HG03558 (cell line): Measurements from ENCODE around the gene ACSF3.

Experiments
- ATAC-seq: cut with Tn5 transposase; IDR thresholded peaks from one replicate; pipeline ENCODE4 v1.9.1; 2021; ENCODE audit warnings: moderate number of reproducible peaks; ENCODE audit not compliant: unreplicated experiment; ENCODE audit errors: extremely low read depth

Gene ACSF3

DNA sequence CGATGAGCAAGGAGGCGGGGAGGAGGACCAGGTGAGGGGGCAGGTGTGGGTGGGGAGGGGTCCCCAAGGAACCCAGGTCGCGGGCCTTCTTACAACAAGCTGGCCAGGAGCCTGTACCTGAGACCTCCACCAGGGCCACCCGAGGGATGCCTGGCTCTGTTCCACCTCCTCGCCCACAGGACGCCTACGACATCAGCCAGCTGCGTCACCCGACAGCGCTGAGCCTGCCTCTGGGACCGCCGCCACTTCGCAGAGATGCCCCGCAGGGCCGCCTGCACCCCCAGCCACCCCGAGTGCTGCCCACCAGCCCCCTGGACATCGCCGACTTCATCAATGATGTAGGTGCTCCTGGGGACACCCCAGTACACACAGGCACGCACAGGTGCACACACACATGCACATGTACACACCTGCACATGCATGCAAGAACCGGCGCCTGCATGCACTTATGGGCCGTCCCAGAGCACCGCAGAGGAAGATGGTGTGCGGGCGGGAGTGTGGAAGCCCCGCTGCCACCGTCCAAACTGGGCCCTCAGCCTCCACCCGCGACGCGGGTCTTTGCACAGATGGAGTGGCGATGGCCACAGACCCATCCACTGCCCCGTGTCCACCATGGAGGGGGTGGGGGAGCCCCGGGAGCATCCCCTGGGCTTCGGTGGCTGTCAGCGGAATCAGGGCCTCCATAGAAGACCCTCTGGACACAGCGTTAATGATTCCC lies 100.1 kb downstream of the ACSF3 start:
- no peak for ATAC-seq

DNA sequence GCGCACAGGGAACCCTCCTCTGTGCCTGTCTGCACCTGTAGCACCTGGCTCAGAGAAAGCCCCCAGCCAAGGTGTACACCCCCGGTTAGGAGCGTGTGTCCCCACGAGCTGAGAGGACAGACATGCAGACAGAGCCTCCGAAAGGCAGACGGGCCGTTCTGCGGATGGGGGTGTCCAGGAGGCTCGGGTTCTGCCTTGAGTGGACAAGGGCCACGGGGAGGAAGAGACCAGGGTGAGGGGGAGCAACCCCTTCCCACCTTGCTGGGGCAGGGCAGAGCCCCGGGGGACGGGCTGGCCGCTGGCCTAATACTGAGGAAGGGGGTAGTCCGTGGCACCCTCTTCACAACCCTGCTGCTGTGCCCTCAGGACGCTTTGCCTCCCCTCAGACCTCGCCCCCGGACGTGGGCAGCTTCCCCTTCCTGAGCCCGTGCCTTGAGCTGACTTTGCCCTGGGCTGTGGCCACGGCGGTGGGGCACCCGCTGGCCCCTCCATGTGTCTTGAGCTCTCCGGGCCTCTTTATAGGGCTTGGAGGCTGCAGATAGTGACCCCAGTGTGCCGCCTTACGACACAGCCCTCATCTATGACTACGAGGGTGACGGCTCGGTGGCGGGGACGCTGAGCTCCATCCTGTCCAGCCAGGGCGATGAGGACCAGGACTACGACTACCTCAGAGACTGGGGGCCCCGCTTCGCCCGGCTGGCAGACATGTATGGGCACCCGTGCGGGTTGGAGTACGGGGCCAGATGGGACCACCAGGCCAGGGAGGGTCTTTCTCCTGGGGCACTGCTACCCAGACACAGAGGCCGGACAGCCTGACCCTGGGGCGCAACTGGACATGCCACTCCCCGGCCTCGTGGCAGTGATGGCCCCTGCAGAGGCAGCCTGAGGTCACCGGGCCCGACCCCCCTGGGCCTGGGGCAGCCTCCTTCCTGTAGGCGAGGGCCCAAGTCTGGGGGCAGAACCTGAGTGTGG lies 101.0 kb downstream of the ACSF3 start:
- no peak for ATAC-seq

DNA sequence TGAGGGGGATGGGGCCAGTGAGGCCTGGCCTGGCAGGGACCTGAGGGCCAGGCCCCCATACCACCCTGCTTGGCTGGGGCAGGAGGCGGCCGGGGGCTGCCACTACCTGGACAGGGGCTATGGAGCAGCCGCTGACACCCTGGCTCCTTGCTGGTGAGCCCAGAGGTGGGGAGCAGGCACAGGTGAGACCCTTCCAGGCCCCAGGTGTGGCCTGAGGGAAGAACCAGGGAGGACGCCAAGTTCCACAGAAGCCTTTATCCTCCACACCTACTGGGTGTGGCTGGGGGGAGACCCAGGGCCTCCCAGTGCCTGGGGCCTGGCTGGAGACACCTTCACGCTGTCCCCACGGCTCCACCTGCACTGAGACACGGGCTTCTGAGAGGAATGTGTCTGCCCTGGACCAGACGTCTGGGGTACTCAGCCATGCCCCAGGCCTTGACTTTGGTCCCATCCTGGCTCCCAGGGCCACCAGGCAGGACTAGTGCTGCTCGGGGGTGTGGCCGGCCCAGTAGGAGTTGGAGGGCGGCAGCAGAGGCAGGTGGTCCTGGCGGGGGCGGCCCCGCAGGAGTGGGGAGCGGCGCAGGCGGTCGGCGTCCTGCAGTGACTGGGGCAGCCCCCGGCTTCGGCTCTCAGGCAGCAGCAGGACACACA lies 102.0 kb downstream of the ACSF3 start:
- no peak for ATAC-seq

DNA sequence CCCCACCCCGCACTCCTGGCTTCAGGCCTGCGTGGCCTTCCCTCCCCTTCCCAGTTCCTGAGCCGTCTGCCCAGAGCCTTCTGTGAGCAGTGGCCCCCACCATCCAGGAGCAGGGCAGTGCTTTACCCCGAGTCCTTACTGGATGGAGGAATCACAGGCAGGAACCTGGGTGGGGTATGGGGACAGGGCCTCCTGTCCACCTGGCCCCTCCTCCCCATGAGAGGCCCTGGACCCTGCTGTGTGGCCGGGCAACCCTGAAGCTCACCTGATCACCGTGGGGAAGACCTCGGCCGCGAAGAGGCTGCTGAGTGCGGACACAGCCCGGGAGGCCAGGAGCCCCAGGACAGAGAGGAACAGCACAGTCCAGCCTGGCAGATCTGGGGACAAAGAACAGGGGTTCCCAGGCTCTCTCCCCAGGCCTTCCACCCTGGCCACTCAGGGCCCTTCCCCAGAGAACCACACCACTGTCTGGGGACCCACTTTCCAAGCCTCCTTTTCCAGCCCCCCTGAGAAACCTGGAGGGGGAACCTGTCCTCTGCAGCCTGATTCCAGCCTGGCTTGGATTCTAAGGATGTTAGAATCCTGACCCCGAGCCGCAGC lies 103.5 kb downstream of the ACSF3 start:
- ATAC-seq: no peak

DNA sequence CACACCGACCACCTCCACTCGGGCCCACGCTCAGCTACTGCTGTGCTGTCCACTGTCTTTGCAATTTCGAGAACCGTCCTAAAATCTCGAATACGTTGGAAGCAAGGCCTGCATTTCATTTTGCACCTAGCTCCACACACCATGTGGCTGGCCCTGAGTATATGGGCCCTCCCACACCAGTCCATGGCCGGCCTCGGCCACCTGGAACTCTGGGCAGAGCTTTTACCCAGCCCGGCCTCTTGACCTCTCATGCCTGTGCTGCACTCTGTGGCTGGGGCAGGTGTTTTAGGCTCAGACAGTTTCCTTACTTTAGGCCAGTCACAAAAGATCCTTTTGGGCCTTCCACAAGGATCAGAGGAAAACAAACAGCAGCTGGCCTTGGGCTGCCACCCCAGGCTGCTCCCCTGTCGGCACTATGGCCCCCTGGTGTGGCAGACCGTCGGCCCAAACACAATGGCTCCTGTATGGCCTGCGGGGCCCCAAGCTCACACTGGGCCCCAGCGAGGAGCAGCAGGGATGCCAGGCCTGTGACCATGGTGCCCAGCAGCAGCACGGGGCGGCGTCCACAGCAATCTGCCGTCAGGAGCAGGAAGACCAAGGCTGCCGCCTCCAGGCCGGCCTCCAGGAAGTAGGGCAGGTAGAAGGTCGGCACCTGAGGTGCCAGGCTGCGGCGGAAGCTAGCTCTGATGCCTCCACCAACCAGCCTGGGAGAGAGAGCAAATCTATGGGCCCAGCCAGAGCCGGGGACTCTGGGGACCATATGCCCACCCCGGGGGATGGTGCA lies 104.2 kb downstream of the ACSF3 start:
- ATAC-seq: no peak

DNA sequence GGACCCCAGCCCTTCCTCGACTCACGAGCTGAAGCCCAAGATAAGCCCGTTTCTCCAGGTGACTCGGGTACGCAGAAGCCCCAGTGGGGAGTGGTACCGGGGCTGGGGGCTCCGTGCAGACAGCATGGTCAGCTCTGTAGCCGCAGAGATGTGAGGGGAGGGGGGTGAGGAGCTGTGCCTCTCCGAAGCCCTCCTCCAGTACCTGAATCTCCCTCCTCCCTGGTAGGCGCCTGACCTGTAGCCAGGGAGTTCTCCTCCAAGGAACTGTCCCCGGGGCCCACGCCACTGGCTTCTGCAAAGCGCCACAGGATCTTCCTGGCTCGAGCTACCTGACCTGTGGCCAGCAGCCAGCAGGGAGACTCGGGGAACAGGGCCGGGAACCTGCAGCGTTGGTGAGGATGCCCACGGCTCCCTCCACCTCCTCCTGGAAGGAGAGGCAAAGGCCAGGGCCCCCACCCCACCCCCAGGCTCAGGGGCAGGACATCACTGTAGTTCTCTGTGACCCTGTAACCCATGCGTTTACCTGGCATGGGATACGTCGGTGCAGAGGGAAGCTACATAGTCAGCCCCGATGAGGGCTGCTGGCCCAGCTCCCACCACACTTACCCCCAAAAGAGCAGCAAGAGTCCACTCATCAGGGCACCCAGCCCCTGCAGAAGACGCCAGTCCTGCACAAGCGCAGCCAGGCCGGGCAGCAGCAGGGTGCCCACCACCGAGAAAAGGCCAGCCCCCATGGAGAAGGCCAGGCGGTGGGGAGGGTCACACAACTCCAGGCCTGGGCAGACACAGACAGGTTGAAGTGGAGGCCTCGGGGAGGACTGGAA lies 105.0 kb downstream of the ACSF3 start:
- no peak for ATAC-seq

DNA sequence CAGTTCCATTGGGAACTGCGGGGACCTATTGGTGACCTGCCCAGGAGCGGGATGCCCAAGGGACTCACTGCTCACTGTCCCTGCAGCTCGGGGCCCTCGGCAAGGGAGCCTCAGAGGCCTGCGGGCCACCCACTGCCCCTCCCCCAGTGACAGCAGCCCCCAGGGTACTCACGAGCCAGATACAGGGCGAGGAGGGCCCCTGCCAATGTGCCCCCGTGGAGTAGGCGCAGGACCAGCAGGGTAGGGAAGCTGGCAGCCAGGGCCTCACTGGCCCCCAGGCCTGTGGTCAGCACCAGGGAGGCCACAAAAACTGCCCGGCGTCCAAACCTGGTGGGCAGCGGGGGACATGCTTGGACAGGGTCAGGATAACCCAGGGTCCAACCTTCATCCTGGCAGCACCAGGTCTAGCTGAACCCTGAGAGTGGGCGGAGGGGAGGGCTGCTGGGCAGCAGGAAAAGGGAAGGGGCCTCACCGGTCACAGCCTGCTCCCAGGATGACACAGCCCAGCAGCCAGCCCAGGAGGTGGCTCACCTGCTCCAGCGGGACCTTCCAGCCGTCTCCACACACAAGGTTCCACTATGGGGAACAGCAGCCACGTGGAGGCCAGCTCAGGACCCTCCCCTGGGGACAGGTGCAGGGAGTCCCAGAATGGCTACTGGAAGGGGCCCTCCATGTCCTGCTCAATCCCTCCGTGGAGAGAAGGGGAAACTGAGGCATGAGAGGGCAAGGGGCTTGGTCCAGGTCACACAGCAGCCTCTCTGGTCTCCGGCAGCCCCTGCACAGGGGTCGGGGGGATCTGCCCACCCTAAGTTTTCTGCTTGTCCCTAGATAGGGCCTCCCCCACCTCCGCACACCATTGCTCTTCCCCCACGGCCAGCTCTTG lies 105.8 kb downstream of the ACSF3 start:
- no peak for ATAC-seq

DNA sequence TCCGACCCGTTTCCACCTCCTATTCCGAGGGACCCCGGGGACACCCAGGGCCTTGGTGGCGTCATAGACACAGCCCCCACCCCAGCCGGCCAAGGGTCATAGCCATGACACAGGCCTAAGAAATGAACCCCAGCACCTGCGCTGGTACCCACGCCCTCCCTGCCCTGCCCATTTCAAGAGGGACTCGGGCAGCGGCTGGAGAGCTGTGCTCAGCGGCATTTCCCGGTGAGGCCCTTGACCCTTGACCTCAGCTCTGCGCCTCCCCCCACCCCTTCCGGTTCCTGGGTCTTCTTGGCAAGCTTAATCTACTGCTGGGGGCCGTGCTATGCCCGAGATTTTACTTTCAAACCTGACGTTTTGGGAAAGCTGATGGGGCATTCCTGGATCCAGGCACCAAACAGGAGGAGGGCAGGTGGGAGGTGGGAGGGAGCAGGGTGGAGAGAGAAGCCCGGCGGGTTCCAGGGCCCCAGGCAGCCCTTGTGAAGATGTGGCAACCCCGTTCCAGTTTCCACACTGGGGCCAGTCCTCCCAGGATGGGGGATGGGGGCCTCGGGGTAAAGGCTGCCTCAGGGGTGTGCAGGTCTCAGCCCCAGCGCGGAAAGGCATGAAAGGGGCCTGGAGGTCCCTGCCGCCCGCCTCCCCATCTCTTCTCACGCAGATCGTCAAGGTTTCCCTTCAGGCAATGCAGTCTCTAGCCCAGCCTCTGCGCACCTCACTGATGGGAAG lies 106.6 kb downstream of the ACSF3 start, which contains the start of gene SLC22A31:
SLC22A31 (minus strand) TSS at position 414 of the 726 bp plus-strand sequence; CDS start at position 378, 36 bp downstream.
- ATAC-seq: no peak

DNA sequence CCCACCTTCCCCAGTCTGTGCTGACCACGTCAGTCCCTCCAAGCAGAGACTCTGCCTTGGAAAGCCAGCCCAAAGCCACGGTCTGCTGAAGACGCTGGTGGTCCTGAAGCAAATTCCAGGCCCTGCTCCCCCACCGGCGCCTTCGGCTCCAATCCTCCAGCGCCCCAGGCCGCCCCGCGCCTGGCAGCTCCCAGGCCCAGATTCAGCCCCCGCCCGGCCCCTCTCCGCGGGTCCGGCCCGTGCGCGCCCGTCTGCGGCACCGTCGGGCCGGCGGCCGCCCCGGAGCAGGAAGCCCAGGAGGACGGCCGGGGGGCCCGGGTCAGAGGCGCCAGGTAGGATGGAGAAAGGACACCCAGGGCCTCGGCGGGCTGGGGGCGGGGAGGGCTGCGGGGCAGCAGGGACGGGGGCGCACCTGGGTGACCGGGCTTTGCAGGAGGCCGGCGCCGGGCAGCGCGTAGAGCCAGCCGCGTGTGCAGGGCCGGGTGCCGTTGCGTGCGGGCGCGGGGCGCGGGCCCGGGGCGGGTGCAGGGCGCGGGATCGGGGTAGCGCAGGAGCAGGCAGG lies 107.3 kb downstream of the ACSF3 start:
- no peak for ATAC-seq

DNA sequence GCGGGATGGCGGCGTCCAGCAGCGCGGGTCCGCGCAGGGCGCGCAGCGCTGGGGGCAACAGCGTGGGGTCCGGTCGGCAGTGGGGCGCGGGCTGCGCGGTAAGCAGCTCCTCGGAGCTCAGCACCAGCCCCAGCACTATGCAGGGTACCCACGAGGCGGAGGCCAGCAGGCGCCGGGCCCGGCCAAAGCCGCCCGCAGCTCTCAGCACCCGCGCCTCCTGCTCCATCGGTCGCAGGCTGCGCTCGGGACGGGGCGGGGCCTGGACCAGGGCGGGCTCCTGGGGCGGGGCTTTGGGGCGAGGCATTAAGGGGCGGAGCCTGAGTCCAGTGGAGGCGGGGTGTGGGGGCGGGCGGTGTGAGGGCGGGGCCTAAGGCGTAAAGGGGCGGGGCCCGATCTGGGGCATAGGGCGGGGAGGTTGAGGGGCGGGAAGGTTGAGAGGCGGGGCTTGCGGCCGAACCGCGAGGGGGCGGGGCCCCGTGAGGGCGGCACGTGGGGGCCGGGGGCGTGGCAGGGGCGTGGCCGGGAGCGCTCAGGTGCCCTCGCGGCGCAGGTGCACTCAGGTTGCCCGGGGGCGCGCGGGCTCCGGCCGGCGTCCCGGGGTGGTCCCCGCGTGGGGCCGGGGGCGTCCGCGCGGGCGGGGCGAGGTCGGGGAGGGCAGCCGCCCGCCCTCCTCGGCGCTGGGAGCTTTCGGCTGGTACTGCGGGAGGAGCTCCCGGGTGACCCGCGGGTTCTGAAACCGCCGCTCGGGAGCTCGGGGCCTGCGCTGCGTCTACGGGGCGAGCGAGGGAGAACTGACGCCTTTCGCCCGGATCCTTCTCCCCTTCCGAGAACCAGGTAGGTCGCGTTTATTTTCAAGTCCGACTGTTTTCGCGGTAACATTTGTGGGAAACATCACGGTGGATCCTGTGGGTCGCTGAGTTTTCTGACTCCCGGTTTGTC lies 108.1 kb downstream of the ACSF3 start:
- ATAC-seq: no peak

DNA sequence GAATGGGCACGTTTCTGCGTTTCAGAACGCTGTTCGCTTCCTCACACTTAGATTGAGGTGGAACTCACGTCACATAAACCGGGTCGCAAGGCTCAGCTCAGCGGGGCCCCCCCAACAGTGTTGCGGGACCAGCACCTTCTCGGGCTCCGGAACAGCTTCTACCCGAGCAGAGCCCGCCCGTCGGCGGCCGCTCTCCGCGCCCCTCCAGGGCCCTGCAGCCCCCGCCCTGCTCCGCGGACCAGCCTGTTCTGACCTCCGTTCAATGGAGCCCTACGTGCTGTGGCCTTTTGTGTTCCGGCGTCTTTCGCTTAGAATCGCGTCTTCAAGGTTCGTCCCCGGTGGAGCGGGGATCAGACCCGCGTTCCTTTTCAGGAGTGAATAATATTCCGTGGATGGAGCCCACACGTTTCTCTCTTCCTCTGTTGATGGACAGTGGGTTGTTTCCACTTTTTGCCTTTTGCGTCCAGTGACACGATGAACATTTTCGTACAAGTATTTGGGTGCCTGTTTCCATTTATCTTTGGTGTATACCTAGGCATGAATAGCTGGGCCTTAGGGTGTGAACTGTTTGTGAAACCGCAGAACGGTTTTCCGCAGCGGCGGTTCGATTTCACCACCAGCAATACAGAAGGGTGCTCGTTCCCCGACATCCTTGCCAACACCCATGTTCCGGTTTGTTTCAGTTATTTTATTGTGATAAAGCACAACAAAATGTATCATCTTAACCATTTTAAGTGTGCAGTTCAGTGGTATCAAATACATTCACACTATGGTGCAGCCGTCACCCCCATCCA lies 109.0 kb downstream of the ACSF3 start:
- ATAC-seq: no peak
